HG02642 (cell line): ENCODE data around the gene NSD1.
"Not testable (repeated sequence)": the region's sequence is repeated elsewhere in the genome, so short reads cannot be mapped to it uniquely, and the experiment has no call there.

Experiments
- ATAC-seq: cut with Tn5 transposase; IDR thresholded peaks from one replicate; pipeline ENCODE4 v1.9.1; 2021; ENCODE audit warnings: mild to moderate bottlenecking; ENCODE audit not compliant: unreplicated experiment, poor library complexity

The NSD1 gene

DNA sequence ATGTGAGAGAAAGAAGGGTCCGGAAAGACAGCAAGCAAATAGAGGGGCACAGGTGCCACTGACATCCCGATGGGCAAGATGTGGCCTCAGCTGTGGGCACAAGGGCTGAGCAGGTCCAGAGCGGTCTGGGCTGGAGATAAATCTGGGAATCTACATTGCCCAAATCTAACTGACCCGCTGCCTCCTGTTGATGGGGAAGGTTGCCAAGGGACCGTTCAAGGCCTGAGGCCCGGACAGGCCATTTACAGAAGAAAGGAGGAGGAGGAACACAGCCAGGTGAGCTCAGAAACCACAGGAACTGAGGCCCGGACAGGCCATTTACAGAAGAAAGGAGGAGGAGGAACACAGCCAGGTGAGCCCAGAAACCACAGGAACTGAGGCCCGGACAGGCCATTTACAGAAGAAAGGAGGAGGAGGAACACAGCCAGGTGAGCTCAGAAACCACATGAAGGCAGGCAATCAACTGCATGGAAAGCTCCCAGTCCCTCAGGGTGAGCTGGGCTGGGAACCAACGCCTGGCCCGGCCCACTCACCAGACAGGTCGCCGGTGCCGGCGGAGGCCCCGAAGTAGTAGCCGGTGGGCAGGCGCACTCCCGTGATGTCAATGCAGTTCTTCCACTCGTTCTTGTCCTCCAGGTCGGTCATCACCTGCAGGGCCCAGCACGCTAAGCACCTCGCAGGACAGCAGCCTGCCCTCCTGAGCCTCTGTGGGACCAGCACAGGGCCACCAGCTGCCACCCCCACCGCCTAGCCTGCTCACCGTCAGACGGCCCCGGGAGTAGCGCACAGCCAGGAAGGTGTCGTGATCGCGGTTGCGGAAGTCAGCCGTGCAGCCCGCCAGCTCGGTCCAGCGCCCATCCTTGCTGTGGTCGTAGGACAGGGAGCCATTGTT, 203.3 kb downstream of the NSD1 start:
- no peak for ATAC-seq

DNA sequence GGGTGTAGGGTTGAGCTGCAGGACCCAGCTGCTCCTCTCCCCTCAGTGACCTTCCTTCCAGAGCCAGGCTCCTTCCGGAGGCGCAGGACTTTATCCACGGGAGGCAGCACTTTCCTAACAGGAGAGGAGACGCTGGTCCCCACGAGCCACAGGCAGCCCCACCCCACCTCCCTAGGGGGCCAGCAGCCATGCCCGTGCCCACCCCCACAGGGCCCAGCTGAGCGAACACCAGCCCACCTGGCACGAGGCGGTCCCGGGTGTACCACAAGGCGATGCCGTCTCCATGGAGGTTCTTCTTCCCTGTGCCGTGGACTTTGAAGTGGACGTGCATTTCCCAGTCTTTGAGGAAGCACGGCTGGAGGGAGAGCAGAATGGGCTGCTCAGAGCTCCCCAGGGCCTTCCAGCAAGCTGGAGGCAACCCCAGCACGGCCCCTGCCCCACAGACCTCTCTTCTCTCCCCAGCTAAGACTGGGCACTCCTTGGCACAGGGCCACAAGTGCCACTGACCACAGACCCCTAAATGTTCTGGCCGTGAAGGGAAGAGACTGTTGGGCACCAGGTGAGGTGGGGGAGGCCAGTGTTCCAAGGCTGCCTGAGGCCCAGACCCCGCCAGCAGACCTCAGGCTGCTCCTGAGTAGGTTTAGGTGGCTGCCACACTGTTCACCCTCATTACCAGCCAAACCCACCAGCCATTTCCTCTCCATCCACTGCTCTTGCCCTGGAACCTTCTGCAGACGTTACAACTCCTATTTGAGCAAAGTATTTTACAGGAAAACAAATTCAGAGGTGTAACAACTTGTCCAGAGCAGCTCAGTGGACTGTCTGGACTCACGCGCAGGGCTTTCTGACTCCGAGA, 204.9 kb downstream of the NSD1 start:
- ATAC-seq: no peak

DNA sequence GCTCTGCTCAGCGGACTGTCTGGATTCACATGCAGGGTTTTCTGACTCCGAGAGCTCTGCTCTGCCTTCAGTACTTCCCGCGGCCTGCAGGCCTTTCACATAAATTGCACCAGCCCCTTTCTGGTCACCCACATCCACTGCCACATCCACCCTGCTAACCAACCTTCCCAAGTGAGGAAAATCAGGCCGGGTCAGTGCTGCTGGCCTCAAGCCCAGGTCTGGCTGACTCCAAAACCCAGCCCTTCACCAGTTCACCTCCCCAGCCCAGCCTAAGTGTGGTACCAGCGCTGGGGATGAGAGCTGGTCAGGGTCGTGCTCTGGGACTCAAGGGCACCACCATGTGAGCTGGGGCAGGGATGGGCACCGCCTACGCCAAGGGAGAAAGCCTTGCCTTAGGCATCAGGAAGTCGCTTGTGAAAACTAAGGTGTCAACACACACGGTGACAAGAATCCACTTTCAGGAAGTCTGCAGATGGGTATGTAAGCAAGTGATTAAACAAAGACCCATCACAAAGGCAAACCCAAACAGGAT, 205.6 kb downstream of the NSD1 start:
- ATAC-seq: no peak

DNA sequence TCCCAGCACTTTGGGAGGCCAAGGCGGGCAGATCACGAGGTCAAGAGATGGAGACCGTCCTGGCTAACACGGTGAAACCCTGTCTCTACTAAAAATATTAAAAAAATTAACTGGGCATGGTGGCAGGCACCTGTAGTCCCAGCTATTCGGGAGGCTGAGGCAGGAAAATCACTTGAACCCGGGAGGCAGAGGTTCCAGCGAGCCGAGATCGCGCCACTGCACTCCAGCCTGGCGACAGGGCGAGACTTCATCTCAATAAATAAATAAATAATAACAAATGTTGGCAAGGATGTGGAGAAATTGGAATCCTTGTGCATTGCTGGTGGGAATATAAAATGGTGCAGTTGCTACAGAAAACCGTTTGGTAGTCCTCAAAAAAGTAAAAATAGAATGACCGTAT, 209.4 kb downstream of the NSD1 start:
- ATAC-seq: not testable (repeated sequence)

DNA sequence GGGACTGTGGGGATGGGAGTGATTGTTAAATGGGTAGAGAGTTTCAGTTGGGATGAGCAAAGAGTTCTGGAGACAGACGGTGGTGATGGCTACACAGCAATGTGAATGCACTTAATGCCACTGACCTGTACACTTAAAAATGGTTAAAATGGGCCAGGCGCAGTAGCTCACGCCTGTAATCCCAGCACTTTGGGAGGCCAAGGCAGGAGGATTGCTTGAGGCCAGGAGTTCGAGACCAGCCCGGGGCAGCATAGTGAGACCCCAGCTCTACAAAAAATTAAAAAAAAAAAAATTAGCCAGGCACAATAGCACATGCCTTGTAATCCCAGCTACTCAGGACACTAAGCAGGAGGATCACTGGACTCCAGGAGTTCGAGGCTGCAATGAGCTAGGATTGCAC, 210.2 kb downstream of the NSD1 start:
- no peak for ATAC-seq

DNA sequence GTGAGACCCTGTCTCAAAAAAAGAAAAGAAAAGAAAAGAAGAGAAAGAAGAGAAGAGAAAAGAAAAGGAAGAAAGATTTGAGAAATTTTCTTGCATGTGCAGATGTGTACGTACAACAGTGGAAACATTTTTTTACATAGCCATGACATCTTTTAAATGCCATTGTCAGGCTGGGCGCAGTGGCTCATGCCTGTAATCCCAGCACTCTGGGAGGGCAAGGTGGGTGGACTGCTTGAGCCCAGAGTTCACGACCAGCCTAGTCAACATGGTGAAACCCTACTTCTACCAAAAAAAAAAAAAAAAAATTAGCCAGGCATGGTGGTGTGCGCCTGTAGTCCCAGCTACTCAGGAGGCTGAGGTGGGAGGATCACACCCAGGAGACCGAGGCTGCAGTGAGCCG, 211.3 kb downstream of the NSD1 start:
- ATAC-seq: no peak

DNA sequence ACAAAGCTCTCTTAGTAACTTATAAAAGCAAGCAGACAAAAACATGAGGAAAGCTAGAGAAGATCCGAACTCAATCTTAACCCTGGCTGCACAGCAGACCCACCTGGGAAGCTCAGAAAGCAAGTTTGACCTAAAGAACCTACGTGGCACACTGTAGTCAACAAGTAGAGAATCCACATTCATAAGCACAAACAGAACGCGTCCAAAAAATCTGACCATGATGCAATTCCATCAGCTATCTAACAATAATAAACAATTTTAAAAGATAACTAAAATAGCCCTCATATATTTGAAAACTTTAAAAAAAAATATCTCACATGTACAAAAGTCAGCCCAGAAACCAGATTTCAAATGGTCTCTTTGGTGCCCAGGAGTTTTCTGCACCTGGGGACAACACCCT, 213.2 kb downstream of the NSD1 start:
- ATAC-seq: no peak

DNA sequence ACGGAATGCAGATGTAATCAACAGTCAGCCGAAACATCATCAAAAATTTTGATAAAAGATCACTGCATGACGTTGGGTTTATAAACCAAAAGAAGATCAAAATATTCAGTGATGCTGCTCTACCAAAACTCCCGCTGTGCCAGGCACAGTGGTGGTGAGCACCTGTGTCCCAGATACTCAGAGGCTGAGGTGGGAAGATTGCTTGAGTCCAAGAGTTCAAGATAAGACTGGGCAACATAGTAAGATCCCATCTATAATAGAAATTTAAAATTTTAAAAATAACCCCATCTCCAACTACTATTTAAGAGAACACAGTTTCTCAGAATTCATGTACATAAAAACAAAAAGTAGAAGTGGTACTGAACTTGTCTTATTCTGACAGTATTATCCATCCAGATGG, 214.1 kb downstream of the NSD1 start:
- ATAC-seq: no peak

DNA sequence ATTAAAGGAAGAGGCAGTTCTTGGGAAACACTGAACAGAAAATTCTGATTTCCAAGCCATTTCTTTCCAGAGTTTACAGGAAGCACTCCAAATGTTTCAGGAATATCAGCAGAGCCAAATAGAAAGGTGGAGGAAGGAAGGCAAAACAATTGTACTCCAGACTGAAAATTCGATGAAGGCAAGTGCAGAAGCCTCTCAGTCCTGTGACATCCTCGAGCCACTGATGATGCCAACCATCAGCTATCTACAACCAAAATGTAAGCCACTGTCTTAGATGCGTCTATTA, 215.7 kb downstream of the NSD1 start:
- no peak for ATAC-seq

DNA sequence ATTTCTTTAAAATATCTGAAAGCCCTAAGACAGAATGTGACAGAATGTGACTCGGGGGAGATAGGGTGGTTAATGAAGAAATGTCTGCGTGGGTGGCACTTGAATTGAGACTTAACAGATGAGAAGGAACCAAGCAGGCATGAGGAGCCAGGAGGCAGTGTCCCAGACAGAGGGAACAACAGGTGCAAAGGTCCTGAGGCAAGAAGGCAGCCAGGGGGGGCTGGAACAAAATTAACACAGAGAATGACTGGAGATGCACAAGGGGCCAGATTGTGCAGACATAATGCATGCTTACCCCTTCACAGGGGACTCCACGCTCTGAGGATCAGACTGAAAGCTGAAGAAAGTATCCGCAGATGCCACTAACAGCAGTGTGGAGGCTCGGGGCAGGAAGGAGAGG, 216.2 kb downstream of the NSD1 start:
- no peak for ATAC-seq
